ENCODE data around the gene SPOP. TPM values are rescaled to one million over a fixed set of nuclear protein-coding genes. Genes with fewer than 3 reads are reported as not detected.

SPOP gene
- total and polyA plus RNA-seq, 2 experiments from 2014 or later: 13.9 to 18.6 TPM

GRCh38 chr17:49578952-49579500 lies 98.9 kb downstream of the SPOP start (continued):
- no peak for TF ChIP-seq EZH2 (IDR thresholded peaks at IDR 0.05; ENCODE audit: low read depth, unreplicated experiment)
- TF ChIP-seq, protein P1, sequence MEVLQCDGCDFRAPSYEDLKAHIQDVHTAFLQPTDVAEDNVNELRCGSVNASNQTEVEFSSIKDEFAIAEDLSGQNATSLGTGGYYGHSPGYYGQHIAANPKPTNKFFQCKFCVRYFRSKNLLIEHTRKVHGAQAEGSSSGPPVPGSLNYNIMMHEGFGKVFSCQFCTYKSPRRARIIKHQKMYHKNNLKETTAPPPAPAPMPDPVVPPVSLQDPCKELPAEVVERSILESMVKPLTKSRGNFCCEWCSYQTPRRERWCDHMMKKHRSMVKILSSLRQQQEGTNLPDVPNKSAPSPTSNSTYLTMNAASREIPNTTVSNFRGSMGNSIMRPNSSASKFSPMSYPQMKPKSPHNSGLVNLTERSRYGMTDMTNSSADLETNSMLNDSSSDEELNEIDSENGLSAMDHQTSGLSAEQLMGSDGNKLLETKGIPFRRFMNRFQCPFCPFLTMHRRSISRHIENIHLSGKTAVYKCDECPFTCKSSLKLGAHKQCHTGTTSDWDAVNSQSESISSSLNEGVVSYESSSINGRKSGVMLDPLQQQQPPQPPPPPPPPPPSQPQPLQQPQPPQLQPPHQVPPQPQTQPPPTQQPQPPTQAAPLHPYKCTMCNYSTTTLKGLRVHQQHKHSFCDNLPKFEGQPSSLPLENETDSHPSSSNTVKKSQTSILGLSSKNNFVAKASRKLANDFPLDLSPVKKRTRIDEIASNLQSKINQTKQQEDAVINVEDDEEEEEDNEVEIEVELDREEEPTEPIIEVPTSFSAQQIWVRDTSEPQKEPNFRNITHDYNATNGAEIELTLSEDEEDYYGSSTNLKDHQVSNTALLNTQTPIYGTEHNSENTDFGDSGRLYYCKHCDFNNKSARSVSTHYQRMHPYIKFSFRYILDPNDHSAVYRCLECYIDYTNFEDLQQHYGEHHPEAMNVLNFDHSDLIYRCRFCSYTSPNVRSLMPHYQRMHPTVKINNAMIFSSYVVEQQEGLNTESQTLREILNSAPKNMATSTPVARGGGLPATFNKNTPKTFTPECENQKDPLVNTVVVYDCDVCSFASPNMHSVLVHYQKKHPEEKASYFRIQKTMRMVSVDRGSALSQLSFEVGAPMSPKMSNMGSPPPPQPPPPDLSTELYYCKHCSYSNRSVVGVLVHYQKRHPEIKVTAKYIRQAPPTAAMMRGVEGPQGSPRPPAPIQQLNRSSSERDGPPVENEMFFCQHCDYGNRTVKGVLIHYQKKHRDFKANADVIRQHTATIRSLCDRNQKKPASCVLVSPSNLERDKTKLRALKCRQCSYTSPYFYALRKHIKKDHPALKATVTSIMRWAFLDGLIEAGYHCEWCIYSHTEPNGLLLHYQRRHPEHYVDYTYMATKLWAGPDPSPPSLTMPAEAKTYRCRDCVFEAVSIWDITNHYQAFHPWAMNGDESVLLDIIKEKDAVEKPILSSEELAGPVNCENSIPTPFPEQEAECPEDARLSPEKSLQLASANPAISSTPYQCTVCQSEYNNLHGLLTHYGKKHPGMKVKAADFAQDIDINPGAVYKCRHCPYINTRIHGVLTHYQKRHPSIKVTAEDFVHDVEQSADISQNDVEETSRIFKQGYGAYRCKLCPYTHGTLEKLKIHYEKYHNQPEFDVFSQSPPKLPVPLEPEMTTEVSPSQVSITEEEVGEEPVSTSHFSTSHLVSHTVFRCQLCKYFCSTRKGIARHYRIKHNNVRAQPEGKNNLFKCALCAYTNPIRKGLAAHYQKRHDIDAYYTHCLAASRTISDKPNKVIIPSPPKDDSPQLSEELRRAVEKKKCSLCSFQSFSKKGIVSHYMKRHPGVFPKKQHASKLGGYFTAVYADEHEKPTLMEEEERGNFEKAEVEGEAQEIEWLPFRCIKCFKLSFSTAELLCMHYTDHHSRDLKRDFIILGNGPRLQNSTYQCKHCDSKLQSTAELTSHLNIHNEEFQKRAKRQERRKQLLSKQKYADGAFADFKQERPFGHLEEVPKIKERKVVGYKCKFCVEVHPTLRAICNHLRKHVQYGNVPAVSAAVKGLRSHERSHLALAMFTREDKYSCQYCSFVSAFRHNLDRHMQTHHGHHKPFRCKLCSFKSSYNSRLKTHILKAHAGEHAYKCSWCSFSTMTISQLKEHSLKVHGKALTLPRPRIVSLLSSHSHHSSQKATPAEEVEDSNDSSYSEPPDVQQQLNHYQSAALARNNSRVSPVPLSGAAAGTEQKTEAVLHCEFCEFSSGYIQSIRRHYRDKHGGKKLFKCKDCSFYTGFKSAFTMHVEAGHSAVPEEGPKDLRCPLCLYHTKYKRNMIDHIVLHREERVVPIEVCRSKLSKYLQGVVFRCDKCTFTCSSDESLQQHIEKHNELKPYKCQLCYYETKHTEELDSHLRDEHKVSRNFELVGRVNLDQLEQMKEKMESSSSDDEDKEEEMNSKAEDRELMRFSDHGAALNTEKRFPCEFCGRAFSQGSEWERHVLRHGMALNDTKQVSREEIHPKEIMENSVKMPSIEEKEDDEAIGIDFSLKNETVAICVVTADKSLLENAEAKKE (CRISPR knock-in tag; IDR thresholded peaks at IDR 0.05): no peak

- Histone ChIP-seq H3K9me2 (ENCODE audit: insufficient read depth) (no peaks in the 10 kb centered on the region), H3K36me3 (ENCODE audit: insufficient read depth) (no peaks in the 10 kb centered on the region), H3K27ac (ENCODE audit: low read depth) (no peak overlapping the region), H3K27me3 (ENCODE audit: insufficient read depth) (peaks cover 21% of the 10 kb centered on the region), H2AFZ (no peak overlapping the region), H3K79me2 (replicated peaks; ENCODE audit: insufficient read depth) (no peaks in the 10 kb centered on the region), H3K4me3 (no peak overlapping the region), H3K4me1 (ENCODE audit: insufficient read depth) (peaks cover 16% of the 10 kb centered on the region), H3F3A (replicated peaks; ENCODE audit: low read depth) (peaks cover 8% of the 10 kb centered on the region; the same call in 1 of the 2 replicates), H4K20me1 (replicated peaks; ENCODE audit: insufficient read depth) (no peaks in the 10 kb centered on the region; the same call in 1 of the 2 replicates), H3K4me2 (no peak overlapping the region)
- H3K36me3 Mint-ChIP-seq (ENCODE audit: low read depth): no peaks in the 10 kb centered on the region; the same call in 2 of the 3 replicates
- TF ChIP-seq, protein P1 (CRISPR knock-in tag; IDR thresholded peaks at IDR 0.05): no peak
- no peak for TF ChIP-seq STAT1 (IDR thresholded peaks at IDR 0.05; ENCODE audit: unreplicated experiment)
- no peak for TF ChIP-seq JUNB (IDR thresholded peaks at IDR 0.05; ENCODE audit: unreplicated experiment)
- TF ChIP-seq ZNF331 (CRISPR knock-in tag; IDR thresholded peaks at IDR 0.05; ENCODE audit: low read depth): no peak
- H3K4me1 Mint-ChIP-seq: peaks cover 36% of the 10 kb centered on the region
- DNase-seq (ENCODE audit: low spot score): no peak
- H3K27ac Mint-ChIP-seq: no peak overlapping the region
- H3K27me3 Mint-ChIP-seq (ENCODE audit: insufficient read depth, low read depth, poor library complexity): peaks cover 15% of the 10 kb centered on the region
- no peak for ATAC-seq
- H3K9me3 Mint-ChIP-seq: no peaks in the 10 kb centered on the region
- H3K4me3 Mint-ChIP-seq: no peak overlapping the region
These were observed 99.5 kb downstream of the SPOP start for GRCh38 chr17:49578414-49578813.

All from GM23338 (cell line).